Glomerular visceral epithelial cell (primary cell): Measurements from ENCODE around the gene TNFRSF25.

Experiments
- DNase-seq: peaks from one replicate; pipeline ENCODE4 v3.0.0-alpha.2; 2016; ENCODE audit errors: extremely low spot score

TNFRSF25 gene

DNA sequence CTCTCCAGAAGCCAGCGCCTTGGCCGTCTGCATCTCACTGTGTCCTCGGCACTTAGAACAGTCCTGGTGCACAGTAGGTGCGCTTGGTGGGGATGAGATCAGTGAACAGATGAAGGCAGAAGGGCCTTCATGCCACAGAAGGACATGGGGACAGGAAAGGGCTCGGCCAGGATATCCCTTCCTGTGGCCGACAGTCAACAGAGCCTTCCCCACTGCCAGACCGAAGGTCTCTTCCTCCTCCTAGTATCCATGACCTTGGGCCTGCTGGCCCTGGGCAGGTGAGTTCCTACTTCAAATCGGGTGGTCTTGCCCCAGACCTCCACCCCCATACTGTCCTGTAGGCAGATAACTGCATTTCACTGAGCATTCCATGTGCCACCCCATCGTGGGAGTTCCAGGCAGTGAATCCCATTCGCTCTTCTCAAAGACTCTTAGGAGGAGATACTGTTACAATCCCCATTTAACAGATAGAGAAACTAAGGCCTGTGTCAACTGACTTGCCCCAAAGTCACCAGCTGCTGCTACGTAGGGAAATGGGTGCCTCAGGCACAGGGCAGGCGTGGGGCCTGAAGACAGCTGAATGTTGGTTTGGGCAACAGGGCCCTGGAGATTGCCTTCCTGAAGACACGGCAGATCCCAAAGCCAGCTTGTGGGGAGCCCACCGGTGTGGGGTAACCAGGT is 22.0 kb upstream of the TNFRSF25 start:
- DNase-seq, result no peak

DNA sequence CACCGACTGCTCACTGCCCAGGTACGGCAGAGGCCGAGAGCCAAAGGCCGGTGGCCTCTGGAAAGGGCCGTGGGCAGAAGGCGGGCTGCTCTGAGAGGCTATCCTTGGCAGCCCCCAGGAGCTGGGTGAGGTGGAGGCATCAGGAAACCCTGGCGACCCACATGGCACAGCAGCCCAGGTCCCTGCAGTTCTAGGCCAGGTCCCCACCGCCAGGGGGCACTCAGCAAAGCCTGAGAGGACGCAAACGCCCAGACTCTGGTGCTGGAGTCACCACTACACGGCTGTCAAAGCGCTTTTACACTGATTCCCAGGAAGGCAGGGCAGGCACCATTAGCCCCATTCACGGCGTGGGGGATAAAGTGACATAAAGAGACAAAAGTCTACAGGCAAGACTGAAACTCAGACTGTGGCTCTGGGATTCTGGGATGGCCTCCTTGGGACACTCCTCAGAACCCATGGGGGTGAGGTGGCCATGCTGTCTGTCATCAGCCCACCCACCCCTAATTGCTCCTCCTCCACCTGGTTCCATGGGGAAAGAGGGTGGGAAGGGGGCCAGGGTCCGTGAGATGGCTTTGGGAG is 20.5 kb upstream of the TNFRSF25 start:
- DNase-seq, result peak; percentile 83

DNA sequence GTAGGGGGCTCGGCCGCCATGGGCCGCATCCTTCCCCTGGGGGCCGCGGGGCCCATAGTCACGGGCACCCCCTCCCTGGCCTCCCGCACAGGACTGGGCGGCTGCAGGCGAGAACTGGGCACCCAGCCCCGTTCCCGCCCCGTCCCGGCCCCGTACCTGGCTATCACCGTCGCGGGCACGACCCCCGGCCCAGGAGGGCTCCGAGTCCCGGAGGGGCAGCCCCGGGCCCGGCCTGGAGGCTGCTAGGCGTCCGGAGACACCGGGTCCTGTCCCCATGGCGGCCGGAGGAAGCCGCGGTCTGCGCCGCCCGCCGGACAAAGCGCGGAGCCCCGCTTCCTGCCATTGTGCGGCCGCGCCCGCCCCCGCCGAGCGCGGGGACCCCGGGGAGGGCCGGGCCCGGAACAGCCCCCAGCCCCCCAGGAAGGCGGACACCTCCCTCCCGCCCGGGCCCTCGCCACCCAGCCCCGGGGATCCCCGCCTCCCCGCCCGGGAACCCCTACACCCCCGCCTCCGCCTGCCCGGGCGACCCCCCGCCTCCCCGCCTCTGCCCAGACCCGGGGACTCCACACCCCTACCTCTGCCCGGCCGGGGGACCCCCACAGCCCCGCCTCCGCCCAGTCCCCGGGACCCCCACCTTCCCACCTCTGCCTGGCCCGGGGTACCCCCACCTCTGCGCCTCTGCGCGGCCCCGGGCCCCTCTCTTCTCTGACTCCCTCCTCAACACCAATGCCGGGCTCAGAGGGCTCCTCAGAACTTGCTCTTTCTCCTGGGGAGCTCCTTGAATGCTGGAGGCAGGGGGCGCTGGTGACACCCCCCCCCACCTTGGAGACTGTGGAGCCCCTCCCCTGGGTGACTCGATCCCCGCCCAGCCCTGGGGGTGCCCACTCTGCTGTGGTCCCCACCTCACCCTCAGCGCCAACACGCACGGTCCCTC is 19.5 kb upstream of the TNFRSF25 start:
- DNase-seq, result no peak

DNA sequence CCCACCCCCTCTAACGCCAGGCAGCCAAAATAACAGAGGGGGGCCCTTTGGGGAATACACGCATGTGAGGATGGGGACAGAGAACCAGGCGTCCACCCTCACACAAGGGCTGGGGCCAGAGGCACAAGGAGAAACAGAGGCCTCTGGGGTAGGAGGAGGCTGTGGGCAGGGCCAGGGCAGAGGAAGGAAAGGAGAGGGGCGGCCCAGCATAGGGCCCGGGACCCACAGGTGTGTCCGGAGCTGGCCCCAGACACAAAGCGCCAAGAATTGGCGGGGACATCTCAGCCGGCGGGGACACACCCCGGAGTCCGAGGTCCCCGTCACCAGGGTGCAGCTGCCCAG is 18.8 kb upstream of the TNFRSF25 start:
- DNase-seq, result no peak

DNA sequence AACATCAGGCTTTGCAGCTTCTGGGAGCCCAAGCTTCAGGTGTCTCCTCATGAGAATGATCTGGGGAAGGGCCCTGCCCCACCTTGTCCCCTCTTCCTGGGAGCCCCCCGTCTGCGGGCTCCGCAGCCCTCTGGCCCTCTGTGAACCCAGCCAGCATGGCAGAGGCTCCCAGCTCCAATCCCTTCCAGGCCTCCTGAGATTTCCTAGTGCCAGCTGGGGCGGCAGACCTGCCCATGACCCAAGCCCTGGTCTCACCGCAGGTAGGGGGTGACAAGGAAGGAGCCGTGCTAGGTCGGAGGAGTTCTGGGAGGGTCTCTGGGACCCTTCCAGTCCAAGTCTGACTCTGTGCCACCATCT is 17.8 kb upstream of the TNFRSF25 start:
- DNase-seq, result no peak

DNA sequence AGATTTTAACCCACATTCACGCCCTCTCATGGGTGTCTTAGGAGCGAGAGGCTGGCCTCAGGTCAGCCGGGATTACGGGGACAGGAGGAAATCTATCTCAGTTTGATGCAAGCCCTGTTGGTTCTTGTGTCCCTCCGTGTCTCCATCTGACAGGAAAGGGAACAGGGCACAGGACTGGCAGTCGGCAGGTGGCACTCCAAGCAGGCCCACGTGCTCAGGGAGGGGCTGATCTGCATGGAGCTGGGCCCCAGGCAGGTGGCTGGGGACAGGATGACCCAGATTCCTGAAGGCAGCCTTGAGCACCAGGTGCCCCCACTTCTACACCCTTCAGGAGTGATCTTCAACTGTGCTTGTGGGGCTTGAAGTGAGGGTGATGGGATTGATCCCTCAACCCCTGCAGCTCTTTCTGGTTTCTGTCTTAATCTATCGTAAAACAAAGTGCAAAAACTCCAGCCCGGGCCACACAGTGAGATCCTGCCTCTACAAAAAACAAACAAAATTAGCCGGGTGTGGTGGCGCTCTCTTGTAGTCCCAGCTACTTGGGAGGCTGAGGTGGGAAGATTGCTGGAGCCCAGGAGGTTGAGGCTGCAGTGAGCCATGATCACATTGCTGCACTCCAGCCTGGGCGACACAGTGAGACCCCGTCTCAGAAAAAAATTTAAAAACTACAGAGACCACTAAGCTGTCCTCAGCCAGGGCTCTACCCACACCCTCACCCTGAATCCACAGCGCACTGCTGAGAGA is 17.2 kb upstream of the TNFRSF25 start:
- no peak for DNase-seq

DNA sequence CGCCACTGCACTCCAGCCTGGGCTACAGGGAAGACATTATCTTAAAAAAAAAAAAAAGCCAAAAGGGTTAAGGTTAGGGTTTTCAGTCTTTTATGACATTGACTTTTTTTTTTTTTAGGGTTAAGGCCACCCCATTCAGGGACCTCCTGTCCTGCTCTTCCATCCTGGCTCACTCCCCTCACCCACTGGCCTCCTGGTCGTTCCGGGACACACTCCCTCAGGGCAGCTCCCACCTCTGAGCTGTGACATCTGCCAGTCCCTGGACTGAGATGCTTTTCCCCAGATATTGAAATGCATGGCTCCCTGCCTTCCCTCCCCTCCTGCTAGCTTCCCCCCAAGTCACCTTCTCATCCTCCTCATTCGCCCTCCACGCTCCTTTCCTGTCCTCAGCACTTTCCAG is 15.8 kb upstream of the TNFRSF25 start:
- no peak for DNase-seq

DNA sequence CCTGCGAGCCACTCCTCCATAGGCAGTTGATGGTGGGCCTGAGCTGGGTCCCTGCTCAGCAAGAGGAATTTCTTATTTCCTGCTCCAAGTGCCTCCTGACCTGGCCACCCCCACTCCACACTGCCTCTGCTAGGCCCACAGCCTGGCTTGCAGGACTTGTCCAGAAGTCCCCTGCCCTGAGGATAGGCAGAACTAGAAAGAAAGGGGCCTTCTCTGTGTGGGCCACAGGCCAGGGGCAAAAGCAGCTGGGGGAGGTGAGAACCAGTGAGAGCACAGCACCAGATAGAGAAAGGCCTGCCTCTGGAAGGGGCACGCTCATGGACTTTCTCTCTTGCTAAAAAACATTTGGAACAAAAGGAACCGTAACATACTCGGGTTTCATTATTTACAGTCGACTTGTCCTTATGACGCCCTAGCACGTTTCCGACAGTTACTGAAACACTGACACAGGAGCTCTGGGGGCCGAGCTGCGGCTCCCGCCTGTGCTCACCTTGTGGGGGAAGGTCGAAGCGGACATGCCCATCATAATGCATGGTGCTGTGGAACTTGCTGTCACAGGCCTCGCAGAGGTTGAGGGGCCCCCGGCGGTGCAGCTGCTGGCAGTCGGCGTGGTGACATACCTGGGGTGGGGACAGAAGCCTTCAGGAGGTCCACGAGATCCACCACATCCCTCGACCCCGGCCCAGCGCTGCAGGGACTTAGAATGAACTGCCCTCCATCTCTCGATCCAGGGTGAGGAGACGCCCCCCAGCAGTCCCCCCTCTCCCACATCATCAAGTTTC is 11.3 kb upstream of the TNFRSF25 start:
- DNase-seq, result no peak

DNA sequence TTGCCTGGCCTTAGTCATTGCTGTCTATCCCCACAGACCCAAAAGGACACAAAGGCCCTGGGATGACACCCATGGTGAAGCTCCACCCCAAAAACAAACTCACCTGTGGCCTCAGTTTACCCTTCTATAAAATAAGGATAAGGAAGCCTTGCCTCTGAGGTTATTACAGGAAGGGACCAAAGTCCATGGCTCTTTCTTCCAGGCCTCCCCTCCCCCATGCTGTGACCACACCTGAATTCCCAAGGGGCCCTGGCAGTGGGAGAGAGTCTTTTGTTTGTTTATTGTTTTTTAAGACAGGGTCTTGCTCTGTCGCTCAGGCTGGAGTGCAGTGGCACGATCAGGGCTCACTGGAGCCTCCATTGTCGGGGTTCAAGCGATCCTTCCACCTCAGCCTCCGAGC is 10.5 kb upstream of the TNFRSF25 start:
- no peak for DNase-seq

DNA sequence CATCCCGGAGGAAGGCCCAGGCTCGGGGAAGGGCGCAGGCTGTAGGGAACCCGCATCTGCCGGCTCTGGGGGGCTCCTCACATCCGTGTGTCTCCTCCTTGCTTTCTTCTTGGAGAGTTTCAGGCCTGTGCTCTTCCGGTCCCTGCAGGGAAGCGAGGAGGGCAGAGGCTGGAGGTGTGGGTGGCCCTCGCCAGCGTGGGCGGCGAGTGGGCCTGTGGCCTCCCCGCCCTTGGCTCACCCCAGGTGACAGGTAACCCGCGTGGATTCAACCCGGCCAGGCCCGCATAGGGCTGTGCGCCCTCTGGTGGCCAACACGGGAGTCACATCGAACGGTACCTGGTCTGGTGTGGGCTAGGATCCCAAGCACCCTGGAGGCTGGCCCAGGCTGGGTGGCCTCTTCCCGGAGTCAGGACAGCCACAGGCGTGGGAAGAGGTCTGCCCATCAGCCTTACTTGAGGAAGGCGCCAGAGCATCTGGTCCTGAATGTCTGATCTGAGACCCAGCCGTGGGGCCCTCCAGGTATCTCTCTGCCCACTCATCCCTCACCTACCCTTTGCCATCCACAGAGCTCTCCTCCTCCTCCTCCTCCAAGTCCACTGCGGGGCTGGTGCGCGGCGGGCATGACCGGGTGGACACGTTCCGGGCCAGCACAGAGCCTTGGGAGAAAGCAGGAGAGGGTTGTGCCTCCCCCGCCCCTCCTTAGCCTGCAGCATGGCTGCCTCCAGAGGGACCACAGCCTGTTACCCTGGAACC is 9.6 kb upstream of the TNFRSF25 start:
- peak; percentile 56 for DNase-seq

DNA sequence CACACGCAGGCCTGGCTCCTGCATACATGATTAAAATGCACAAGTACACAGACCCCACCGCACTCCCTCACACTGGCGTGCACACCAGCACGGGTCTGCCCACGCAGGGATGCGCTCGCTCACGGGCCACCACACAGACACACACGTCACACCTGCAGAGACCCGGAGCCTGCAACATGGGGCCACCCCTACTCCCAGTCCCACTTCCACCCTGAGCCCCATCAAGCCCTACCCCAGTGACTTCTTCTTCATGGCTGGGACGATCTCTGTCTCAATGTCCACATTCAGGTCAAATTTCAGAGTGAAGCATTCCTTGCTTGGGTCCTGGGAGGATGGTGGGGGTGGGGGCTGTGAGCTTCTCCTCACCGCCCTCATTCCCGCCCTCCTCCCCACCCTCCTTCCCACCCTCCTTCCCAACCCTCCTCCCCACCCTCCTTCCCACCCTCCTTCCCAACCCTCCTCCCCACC is 8.9 kb upstream of the TNFRSF25 start:
- no peak for DNase-seq

DNA sequence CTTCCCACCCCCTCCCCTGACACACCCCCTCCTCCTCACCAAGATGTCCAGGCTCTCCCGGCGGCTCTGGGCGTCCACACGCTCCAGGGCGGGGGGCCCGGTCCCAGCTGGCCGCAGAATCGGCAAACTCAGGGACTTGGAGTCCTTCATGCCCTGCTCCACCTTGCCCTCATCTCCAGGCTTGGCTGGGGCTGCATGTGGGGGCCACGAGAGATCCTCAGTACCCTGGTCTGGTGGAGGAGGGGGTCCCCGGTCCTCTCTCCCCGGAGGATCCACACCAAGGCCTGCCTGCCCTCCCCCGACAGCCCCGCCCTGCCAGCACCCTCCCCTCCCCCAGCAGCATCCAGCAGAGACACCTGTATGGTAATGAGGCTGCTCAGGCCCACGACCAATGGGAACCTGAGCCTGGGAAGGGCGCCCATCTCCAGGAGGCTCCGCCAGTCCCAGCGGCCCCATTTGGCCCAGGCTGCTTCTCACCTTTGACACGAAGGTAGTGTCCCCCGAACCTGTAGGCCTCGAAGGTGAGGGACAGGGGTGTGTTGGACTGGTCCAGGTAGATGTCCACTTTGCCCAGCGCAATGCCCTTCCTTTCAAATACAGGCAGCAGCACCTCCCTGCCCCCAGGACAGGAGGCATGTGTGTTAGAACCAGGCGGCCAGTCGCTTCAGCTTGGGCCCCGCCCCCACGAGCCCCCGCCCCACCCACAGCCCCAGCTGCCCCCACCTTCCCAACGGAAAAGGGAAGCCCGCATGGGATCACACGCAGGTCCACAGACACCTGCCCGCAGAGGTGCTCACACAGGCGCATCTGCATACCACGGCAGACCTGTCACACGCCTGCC is 8.2 kb upstream of the TNFRSF25 start:
- DNase-seq, result no peak

DNA sequence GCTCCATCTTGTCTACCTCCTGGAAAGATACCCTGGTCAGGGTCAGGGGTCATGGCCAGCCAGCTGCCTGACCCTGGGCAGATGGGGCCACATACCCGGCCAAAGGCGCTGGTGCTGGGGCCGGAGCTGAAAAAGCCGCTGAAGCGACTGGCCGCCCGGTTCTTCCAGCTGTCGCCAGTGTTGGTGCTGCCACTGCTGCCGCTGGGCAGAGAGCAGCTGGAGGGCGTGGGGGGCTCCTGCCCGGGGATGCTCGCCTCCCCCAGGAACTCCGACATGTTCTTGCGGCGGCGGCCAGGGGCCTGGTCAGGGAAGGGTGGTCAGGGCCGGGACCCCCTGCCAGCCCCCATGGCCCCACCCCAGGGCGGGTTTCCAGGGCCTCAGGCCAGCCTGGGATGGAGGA is 7.2 kb upstream of the TNFRSF25 start:
- no peak for DNase-seq

DNA sequence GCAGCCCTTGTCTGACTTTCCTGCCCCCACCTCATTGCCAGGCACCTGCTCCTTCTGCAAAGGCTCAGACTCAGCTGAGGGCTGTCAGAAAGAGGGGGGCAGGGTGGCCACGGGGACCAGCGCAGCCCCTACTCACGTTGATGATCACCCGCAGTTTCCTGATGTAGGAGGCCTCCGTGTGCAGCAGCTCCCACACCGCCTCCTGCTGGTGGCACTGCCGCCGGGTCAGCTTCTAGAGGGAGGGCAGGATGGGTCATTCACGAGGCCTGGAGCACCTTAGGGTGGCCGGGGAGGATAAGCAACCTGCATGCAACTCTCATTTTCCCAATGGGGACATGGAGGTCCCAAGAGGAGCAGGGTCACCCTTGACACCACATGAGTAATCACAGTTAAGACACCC is 6.4 kb upstream of the TNFRSF25 start:
- no peak for DNase-seq

DNA sequence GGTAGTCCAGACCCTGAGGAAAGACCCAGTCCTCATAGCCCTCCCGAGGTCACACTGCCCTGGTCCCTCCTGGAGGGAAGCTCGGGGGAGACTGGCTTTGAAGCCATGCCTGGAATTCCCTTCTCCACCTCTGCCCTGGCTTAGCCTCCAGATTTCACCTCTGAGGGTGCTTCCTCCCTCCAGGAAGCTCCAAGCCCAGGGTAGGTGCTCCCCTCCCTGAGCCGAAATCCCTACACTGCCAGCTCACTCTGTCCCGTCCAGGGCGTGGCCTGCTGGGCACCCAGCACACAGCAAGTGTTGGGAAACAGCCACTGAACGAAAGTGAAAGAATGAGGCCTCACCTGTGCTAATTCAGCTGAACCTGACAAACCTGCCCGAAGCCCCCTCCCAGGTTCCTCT is 6.0 kb upstream of the TNFRSF25 start:
- no peak for DNase-seq

DNA sequence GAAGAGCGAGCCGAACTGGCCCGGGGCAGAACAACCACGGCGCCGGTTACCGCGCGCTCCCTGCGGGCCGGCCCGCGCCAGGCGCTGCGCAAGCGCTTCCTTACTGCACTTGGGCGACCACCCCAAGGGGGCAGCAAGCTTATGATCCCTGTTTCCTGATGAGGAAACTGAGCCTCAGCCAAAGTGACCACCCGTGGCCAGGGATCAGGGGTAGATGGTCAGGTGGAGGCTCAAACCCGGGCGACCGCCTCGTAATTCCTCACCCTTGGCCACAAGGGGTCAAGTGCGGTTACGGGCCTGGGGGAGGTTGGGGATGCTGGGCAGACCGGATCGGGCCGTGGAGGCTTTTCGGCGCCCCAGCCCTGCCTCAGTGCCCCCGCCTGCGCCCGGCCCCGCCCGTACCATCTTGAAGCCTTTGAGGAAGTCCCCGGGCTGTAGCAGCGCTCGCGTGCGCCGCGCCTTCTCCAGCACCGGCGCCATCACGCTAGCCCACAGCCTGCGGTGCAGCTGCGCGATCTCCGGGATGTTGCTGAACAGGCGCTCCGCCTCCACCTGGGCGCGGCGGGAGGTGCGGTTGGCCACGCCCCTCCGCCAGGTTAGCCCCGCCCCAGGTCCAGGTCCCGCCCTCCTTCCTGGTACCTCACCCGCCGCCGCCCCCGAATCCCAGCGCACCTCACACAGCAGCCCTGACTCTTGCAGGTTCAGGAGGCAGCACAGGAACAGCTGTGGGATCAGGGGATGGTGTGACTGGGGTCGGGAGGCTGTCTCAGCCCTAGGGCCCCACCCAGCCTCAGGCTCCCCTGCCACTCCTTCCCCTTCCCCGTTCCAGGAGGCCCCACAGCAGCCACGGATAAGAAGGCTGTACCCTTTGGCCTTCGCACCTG is 5.4 kb upstream of the TNFRSF25 start:
- no peak for DNase-seq

DNA sequence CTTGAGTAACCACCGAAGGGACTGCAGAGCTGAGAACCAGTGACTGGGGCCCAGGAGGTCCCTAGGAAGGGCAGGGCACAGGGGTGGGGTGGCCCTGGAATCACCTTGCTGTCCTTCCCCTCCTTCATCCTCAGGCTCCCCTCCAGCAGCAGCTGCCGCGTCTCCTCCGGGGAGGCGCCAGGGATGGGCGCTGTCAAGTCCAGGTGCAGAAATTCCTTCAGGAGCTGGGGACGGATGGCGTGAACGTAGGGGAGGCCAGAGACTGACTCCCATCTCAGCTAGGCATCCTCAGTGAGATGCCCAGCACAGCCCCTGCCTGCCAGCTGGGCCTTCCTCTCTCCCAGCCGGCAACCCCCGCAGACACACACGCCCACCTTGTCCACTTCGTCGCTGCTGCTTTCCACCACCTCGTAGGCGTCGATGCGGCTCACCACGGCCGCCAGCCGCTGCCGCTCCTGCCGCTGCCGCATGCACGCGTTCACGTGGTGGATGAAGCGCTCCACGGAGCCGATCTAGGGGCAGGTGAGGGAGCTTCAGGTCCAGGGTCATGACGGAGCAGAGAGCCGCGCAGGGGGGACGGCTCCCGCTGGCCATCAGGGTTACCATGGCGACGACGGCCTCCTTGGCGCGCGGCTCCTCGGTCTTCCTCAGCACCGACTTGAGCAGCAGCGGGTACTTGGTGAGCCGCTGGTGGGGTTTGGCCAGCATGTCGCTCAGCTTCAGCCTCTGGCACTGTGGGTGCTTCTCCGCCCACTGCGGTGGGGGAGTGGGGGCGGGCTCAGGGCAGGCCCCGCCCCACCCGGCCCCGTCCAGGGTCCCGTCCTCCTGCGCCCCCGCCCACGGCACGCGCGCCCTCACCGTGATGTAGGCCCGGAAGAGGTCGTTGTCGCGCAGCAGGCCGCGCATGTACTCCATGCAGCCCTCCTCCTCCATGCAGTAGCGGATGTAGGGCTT is 4.4 kb upstream of the TNFRSF25 start:
- no peak for DNase-seq
